A204.1 (cell line): ENCODE results near the gene LYRM9.
"Not testable (repeated sequence)": the region's sequence is repeated elsewhere in the genome, so short reads cannot be mapped to it uniquely, and the experiment has no call there.

ENCODE experiments used
- FAIRE-seq: peaks from 2 replicates; lab custom pipeline; 2012; peaks lifted over from hg19 to GRCh38; lab: Jason Lieb, UNC

The LYRM9 gene

DNA sequence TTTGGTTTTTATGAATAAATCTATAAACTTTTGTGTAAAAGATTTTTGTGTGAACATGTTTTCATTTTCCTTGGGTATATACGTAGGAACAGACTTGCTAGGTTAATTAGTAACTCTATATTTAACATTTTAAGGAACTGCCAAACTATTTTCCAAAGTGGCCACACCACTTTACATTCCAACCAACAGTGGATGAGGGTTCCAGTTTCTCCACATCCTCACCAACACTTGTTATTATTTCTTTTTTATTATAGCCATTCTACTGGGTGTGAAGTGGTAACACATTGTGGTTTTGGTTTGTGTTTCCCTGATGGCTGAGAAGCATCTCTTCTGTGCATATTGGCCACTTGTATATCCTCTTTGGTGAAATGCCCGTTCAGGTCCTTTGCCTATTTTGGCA lies 20.0 kb downstream of the LYRM9 start:
- FAIRE-seq, result no peak

DNA sequence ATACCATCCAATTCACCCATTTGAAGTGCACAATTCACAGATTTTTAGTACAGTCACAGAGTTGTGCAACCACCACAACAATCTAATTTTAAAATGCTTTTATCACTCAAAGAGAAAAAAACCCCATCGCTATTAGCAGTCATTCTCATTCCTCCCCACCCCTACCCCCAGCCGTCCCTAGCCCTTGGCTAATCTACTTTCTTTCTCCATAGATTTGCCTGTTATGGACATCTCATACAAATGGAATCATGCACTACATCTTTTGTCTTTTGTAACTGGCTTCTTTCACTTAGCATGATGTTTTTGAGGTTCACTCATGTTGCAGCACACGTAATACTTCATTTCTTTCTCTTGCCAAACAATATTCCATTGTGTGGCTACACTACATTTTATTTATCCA lies 20.4 kb downstream of the LYRM9 start:
- FAIRE-seq, result no peak

DNA sequence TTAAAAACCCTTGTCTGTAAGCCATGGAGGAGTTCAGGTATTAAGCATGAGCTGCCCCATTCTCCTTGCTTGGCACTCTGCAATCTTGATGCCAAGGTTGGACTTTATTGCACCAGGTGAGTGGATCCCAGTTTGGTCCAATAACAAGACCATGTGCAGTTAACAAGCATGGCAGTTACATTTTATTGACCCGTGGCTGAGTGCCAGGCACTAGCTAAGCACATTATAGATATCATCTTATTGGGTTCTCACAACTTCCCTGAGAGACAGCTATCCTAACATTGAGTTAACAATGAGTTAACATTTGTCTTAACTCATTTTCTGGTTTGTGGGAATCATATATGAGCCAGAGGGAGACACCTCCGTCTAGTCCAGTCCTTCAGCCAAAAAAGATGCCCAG lies 21.8 kb downstream of the LYRM9 start:
- FAIRE-seq, result no peak

DNA sequence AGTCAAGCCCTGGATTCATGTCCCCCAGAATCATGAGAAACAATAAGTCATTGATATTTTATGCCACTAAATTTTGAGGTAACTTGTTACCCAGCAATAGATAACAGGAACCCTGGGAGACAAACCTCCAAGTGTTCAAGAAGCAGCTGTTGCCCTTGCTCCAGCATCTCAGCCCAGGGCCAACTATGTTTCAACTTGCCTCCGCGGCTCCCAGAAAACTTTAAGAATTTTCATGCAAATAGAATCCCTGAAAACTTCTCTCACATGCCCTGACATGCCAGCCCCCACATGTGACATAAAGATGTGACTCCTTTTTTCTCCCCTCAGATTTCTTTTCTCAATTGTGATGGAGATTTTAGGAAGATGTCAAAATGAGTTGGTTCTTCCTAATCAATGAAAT lies 22.8 kb downstream of the LYRM9 start:
- no peak for FAIRE-seq

DNA sequence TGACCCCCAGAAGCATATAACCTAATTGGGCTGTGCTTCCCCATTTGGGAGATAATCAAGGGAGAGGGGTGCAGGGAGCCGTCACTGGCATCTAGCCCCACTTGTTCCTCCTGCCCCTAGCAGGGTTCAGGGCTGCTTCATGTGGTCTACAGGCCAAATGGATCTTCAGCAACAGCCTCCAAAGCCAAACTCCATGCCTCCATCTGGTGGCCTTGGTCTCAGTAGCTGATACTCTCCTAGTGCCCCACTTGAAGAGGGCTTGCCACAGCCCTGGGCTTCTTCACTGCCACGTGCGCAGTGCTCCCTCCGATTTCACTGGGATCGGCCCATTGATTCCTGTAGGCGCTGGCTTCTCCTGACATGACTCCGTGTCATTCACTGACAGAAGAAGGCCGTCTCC lies 24.6 kb downstream of the LYRM9 start:
- FAIRE-seq, result no peak

DNA sequence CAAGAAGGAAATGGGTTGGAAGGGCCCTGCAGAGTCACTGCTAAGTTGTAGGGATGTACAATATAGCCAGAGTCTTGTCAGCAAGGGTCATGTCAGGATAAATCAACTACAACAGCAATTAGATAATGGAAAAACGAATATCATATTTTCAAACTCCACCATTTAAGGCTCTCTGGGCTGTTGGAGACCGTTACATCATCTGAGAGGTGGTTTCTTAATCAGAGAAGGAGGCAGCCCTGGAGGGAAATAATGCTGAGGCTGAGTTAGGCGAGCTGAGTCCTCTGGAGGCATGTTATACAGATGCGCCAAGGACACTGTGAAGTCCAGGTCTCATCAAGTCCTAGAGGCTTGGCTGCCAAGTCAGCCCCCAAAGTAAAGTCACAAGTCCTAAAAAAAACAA lies 30.3 kb downstream of the LYRM9 start:
- FAIRE-seq, result no peak

DNA sequence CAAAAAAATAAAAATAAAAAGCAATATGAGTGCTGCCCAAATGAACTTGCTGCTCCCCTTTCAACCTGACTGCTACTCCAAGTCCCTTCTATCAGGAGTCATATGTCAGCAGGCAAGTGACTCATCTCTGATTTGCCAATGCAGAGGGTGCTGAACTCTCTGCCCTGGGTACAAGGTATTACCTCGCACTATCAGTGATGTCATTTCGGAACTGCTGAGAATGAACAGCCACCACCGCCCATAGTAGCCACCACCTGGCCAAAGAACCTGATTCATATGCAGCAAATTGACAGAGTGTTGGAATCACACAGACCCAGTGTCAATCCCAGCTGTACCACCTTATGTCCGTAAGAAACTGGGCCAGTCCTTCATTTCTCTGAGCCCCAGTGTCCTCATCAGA lies 31.2 kb downstream of the LYRM9 start:
- FAIRE-seq, result no peak

DNA sequence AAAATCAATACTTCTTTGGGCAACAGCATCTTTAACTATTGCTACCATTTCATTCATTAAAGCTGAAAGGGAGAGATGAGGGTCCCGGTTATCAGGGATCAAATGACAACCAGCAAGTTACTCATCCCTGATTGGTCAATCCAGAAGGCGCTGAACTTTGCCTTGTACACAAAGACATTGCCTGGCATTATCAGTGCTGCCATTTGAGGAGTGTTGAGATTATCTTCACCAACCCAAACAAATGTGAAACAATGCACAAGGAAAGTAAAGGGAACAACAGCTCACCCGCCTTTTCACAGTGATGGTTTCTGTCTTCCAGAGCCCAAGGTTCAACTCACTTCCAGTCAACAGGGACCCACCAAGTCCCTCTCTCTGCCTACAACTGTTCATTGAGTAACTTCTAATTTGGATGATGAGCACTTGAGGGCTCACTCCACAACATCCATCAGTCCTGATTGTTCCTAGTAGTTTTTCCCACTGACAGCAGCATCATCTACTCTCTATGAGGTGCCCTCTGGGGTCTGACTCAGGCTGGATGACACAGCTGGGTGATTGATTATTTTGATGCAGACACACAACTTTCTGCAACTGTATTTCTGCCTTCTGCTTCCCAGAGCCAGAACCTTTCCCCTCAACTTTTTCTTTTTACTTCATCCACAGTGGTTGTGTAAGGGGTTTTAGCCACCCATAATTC lies 32.0 kb downstream of the LYRM9 start:
- FAIRE-seq, result no peak

DNA sequence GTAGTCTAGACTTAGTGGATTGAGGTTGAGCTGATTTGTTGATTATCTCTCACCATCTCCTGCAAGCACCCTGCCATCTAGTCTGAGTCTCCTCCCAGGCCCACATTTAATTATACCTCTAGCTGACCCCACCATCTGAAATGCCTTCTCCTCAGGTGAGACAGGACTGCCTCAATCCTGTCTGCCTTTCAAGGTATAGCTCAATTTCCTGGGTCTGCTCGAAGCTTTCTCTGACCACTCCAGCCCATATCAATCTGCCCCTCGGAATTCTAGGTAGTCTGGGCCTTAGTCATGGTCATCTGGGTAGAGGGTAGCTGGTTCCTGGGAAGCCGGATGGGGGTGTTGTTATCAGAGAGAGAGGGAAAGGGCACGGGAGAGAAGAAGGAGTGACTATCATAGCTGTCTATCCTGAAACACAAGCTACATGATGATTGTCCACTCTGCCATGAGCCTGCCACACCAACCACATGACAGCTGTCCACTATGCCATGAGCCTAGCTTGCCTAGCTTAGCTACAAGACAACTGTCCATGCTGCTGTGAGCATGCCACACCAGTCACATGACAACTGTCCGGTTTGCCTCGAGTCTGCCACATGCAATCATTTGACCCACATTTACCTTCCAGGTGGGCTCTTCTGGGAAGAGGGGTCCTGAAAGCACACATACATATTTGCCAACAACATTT lies 34.4 kb downstream of the LYRM9 start:
- no peak for FAIRE-seq

DNA sequence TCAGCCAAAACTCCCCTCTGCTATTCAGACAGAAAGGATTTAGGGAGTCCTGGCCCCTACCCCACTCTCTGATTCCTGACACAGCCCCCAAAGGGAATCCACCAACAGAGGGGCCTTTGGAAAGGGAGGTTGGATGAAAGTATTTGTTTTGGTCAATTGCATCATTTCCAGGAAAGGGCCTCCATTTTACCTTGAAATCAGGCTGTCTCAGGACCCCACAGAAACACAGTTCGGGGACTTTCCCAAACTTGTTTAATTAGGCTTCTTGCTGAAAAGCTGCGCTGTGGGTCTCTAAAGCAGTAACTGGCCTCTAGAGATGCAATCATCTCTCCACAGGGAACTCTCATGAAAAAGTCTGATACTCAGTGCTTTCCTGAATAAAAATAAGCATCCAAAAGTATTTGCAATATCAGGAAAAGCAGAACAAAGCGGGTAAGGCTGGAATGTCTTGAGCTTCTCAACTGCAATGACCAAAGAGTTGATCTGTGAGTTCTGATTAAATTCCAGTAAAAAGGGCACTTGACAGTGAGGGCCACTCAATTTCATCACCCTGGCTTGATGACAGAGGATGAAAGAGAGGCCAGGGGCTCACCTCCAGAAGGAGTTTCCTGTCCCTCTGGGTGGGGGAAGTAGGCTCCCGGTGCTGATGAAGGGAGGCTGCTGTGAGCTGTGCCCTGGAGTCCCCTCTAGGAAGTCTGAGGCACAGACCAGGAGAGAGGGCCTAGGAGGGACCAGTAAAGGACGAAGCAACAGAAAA lies 36.3 kb downstream of the LYRM9 start:
- FAIRE-seq, result no peak

DNA sequence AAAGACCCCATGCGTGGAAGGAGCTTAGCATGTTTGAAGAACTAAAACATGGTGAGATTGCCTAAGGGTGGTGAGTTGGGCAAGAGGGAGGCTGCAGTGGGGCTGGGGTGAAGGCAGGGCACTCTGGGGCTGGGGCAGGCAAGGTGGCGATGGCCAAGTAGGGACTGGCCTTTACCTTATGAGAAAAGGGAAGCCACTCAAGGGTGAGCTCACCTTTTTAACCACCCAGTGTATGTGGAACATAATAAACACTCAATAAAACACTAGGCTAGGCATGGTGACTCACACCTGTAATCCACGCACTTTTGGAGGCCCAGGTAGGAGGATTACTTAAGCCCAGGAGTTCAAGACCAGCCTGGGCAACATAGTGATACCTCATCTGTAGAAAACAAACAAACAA lies 37.7 kb downstream of the LYRM9 start:
- FAIRE-seq, result no peak

DNA sequence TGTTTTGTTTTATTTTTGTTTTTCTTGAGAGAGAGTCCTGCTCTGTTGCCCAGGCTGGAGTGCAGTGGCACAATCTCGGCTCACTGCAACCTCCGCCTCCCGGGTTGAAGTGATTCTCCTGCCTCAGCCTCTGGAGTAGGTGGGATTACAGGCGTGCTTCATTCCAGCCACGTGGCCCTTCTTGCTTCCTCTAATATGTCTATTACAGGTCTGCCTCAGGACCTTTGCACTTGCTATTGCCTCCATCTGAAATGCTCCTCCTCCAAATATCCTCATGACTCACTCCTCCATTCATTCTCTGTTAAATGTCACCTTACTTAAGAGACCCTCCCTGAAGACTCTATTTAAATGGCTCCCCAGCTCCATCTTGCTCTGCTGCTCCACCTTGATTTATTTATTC lies 39.0 kb downstream of the LYRM9 start:
- no peak for FAIRE-seq

DNA sequence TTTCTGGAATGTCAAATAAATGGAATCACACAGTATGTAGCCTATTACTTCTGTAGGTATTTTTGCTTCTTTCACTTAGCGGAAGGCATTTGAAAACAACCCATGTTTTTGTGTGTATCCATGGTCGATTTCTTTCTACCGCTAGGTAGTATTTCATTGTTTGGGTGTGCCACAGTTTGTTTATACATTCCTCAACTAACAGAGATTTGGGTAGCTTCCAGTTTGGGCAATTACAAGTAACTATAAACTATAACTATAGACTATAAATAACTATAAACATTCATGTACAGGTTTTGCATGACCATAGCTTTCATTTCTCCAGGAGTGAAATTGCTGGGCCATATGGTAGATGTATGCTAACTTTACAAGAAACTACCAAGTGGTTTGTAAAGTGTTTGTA lies 40.1 kb downstream of the LYRM9 start:
- FAIRE-seq, result no peak

DNA sequence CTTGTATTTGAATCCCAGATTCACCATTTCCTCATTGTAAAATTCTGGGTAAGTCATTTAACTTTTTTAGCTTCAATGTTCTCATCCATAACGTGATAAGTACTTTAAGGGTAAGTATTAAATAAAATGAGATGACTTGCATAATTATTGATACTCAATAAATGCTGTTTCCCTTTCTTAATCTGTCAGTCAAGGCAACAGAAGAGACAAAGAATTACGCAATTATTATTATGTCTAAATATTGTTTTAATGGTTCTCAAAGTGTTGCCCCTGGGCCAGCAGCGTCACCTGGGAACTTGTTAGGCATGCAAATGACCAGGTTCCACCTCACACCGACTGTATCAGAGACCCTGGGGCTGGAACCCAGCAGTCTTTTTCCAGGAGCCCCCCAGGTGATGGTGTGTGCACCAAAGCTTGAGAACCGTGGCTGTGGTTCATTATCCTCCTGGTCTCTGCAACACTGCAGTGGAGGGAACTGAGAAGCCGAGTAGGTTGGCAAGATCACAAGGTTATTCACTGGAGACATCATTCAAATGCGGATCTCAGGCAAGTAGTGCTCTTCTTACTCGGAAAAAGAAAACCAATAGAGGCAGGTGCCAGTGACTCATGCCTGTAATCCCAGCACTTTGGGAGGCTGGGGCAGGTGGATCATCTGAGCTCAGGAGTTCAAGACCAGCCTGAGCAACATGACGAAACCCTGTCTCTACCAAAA lies 43.5 kb downstream of the LYRM9 start:
- no peak for FAIRE-seq

DNA sequence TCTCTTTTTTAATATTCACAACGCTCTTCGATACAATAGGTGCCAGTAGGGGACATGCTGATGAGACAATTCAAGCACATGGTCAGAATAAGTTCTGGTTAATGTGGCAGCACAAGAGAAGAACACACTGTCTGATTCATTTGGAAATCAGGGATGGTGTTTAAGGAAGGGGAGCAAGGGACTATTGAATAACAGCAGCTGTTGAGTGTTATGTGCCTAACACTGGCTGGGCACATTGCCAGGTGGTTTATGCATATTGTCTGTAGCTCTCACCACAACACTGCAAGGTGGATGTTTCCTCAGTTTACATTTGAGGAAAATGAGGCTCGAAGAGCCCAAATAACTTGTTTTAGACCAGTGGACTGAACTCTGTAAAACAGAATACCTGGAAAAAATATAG lies 44.2 kb downstream of the LYRM9 start:
- FAIRE-seq, result no peak

DNA sequence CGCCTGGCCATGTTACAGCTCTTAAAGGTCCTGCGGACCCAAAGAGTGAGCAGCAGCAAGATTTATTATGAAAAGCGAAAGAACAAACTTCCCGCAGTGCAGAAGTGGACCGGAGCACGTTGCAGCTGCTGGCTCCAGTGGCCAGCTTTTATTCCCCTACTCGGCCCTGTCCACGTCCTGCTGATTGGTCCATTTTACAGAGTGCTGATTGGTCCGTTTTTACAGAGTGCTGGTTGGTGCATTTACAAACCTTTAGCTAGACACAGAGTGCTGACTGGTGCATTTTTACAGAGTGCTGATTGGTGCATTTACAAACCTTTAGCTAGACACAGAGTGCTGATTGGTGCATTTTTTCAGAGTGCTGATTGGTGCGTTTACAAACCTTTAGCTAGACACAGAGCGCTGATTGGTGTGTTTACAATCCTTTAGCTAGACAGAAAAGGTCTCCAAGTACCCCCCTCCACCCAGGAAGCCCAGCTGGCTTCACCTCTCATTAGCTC lies 46.3 kb downstream of the LYRM9 start:
- not testable (repeated sequence) for FAIRE-seq

DNA sequence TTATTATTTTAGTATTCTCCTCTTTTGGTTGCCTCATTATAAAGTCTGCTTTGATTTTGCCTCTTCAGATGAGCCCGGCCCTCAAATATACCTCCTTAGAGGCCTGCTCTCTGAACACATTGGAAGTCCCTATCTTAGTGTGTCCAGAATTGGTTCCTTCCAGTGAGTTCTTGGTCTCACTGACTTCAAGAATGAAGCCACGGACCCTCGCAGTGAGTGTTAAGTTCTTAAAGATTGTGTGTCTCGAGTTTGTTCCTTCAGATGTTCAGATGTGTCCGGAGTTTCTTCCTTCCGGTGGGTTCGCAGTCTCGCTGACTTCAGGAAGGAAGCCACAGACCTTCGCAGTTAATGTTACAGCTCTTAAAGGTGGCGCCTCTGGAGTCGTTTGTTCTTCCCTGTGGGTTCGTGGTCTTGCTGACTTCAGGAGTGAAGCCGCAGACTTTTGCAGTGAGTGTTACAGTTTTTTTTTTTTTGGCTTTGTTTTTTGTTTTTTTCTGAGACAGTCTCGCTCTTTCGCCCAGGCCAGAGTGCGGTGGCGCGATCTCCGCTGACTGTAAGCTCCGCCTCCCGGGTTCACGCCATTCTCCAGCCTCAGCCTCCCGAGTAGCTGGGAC lies 47.0 kb downstream of the LYRM9 start:
- no peak for FAIRE-seq

DNA sequence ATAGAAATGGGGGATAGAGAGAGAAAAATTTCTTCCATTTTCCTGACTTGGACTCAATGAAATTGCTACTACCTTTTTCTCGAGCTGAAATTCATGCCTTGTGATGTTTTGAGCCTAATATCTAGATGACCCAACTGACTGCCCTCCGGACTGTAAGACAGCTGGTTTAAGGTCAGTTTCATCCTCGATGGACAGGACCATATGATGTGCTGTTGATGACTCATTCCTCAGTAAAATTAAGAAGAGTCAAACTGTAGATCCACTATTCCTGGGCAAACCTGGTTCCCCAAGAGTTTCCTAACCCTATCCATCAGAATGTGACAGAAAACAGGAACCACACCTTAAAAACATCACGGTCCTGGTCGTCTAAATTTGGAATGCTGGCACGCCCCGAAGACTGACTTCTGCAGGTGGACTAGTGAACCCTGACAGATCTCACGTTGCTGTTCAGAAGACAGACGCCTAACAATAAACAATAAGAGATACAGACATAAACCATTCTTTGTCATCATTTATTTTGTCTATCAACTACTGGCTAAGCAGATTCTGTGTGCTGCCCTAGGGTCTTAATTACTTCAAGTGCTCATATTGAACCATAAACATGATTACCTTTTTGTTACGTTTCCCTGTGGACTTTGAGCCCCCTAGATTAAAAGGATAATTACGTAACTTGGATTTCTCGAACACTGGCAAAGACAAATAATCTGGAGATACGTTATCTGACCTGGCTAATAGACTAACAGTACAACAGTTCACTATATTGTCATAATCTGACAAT lies 47.7 kb downstream of the LYRM9 start:
- FAIRE-seq, result no peak

DNA sequence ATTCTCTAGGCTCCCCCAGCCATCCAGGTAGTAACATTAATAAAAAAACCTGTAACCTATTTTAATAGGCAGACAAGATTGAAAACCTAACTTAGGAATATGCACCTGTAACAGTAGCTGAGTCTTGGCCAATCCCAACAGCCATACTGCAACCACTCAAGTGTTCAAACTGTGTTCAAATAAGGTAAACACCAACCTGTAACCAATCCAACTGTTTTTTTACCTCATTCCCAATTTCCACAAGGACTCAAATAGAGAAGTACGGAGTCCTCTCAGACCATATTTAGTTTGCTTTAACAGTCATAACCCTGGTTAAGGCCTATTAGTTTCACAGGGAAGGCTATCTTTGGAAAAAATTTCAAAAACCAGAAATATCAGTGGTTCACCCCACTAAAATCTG lies 52.5 kb downstream of the LYRM9 start:
- no peak for FAIRE-seq

DNA sequence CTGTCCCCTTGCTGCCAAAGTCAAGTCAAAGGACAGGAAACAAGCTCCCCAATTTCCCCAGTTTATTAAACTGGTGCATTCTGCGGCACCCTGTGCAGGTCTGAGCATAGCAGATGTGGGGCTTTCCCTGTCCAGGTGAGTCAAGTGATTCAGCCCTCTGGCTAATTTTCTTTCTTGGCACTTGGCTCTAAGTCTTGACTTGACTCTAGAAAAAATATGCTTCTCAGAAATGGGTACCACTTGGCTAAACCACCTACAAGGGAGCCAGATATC lies 52.8 kb downstream of the LYRM9 start:
- not testable (repeated sequence) for FAIRE-seq

DNA sequence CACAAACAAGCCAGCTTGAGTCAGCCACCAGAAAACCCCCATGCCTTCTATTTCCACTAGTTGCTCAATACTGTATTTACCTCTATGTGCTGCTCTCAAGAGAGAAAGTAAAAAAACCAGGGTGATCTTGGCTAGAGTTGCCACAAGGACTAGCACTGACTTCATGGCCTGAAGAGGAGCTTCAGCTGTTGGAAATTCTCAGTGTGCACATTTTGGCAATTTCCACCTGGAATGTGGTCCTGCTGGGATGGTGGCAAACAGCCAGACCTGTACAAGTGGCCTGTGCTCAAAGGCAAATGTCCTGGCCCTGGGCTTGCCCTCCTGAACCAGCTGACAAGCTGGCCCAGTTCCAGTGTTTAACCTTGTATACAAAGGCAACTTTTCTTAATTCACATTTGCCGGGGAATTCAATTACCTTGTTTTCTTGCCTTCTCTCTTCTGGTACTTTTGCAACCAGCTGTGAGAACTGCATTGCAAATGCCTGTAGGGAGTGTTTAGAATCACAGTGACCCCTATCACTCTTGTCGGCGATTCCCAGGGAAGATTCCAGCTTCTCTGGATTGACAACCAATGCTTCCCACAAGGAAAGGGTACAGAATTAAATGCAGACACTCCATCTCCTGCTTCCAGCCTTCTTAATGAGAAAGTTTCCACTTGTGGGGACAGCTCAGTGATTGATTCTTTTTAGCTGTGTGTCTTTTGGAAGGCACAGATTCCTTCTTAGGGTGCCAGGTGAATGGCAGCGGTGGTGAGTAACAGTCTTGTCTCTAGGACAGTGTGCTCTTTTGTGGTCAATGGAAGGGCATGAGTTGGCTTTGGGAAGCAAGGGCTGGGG lies 53.4 kb downstream of the LYRM9 start:
- not testable (repeated sequence) for FAIRE-seq
